HepG2 (cell line): Measurements from ENCODE around the gene C11orf24. TPM values are rescaled to one million over a fixed set of nuclear protein-coding genes. Genes with fewer than 3 reads are reported as not detected.

ENCODE experiments used
- ARNTL ChIP-seq: sonication (generic); formaldehyde crosslinking; IDR thresholded peaks from 2 replicates; pipeline ENCODE4 v1.4.0; 2020; ENCODE audit warnings: mild to moderate bottlenecking, missing genetic modification reagents
- CEBPB ChIP-seq: IDR thresholded peaks from 2 replicates; pipeline ENCODE4 v1.6.1; 2011; ENCODE audit warnings: low read depth, low read length, improper control_type of control experiment, borderline replicate concordance
- CENPX ChIP-seq: sonication (generic); formaldehyde crosslinking; IDR thresholded peaks from 2 replicates; pipeline ENCODE4 v1.9.0; 2021; ENCODE audit warnings: mild to moderate bottlenecking, missing genetic modification reagents, moderate library complexity
- ELF3 ChIP-seq: IDR thresholded peaks from 2 replicates; pipeline ENCODE4 v1.6.1; 2016; ENCODE audit warnings: missing genetic modification reagents, missing compliant biosample characterization
- GTF2F1 ChIP-seq: fragments of 150-350 bp; IDR thresholded peaks from 2 replicates; pipeline ENCODE4 v1.6.1; 2014; ENCODE audit warnings: low read length
- HDAC1 ChIP-seq: sonication (generic); formaldehyde crosslinking; IDR thresholded peaks from 2 replicates; pipeline ENCODE4 v1.5.1; 2020; ENCODE audit warnings: mild to moderate bottlenecking, missing genetic modification reagents
- HDAC6 ChIP-seq: fragments of 200-600 bp; sonication (generic); IDR thresholded peaks from 2 replicates; pipeline ENCODE4 v1.7.0; 2017; ENCODE audit warnings: mild to moderate bottlenecking, antibody characterized with exemption, low read length, low read depth
- HOXD1 ChIP-seq: sonication (generic); formaldehyde crosslinking; IDR thresholded peaks from 2 replicates; pipeline ENCODE4 v1.5.0; 2020; ENCODE audit warnings: missing genetic modification reagents
- JDP2 ChIP-seq: sonication (generic); formaldehyde crosslinking; IDR thresholded peaks from 2 replicates; pipeline ENCODE4 v1.8.1; 2022; ENCODE audit warnings: missing genetic modification reagents, borderline replicate concordance
- LCORL ChIP-seq, 2 experiments: fragments of 450-650 bp in 1 of 2; sonication (generic) in 1 of 2; formaldehyde crosslinking in 1 of 2; IDR thresholded peaks; 2 replicates each; pipeline versions ENCODE4 v1.5.0 to v1.6.1; 2017 to 2020; ENCODE audit warnings: antibody characterized with exemption in 1 of 2, missing genetic modification reagents in 1 of 2
- MED1 ChIP-seq: sonication (generic); formaldehyde crosslinking; IDR thresholded peaks from 2 replicates; pipeline ENCODE4 v1.4.0; 2020; ENCODE audit warnings: missing genetic modification reagents
- RCOR2 ChIP-seq: IDR thresholded peaks from 2 replicates; pipeline ENCODE4 v1.6.1; 2016; ENCODE audit warnings: missing biosample characterization, missing genetic modification reagents
- RFX5 ChIP-seq: IDR thresholded peaks from 2 replicates; pipeline ENCODE4 v1.6.1; 2011; ENCODE audit warnings: low read depth, low read length, improper control_type of control experiment
- RNF2 ChIP-seq: fragments of 450-650 bp; conservative IDR thresholded peaks from 2 replicates; pipeline ENCODE4 v1.6.1; 2016; ENCODE audit warnings: low read depth
- SMARCE1 ChIP-seq: fragments of 450-650 bp; IDR thresholded peaks from 2 replicates; pipeline ENCODE4 v1.6.1; 2017; ENCODE audit warnings: borderline replicate concordance
- SMC3 ChIP-seq: IDR thresholded peaks from 2 replicates; pipeline ENCODE4 v1.6.1; 2011; ENCODE audit warnings: low read length, improper control_type of control experiment
- YEATS4 ChIP-seq: sonication (generic); formaldehyde crosslinking; IDR thresholded peaks from 2 replicates; pipeline ENCODE4 v1.4.0; 2020; ENCODE audit warnings: missing genetic modification reagents, borderline replicate concordance
- ZFX ChIP-seq: sonication (generic); formaldehyde crosslinking; IDR thresholded peaks from 2 replicates; pipeline ENCODE4 v1.4.0; 2020; ENCODE audit warnings: mild to moderate bottlenecking, low read depth, missing genetic modification reagents, moderate library complexity
- ZNF841 ChIP-seq: sonication (generic); formaldehyde crosslinking; IDR thresholded peaks from 2 replicates; pipeline ENCODE4 v1.8.1; 2023; ENCODE audit warnings: missing genetic modification reagents, borderline replicate concordance
- ZNF883 ChIP-seq: sonication (generic); formaldehyde crosslinking; IDR thresholded peaks from 2 replicates; pipeline ENCODE4 v1.5.1; 2020; ENCODE audit warnings: mild to moderate bottlenecking, missing genetic modification reagents; ENCODE audit errors: not compliant biosample characterization
- polyA plus RNA-seq, 8 experiments: library from polyadenylated mRNA; depleted of rRNA in 3 of 8; stranded (reverse) in 7 of 8; unstranded in 1 of 8; fragments of >200 nt; fragmentation: Illumina TruSeq in 4 of 8; extraction: Trizol in 4 of 8; gene quantifications; 2 replicates each; pipeline versions ENCODE4 v1.2.1 to v1.2.3, GENCODE V29; 2011 to 2016; ENCODE audit warnings: low read depth in 4 of 8, missing spikeins in 1 of 8, mixed read lengths in 1 of 8; ENCODE audit not compliant: insufficient read depth in 1 of 8
- total RNA-seq, 5 experiments: library from RNA; depleted of rRNA; stranded (reverse); fragments of >200 nt; fragmentation: Illumina TruSeq; extraction: Trizol; gene quantifications; 2 replicates each; pipeline ENCODE4 v1.2.3, GENCODE V29; 2016; ENCODE audit warnings: low read depth in 1 of 5
- TF ChIP-seq, protein P1 (sequence below): sonication (generic); formaldehyde crosslinking; IDR thresholded peaks from 2 replicates; pipeline ENCODE4 v1.9.0; 2021; ENCODE audit warnings: missing genetic modification reagents, borderline replicate concordance
- TF ChIP-seq, protein P2 (sequence below): sonication (generic); formaldehyde crosslinking; IDR thresholded peaks from 2 replicates; pipeline ENCODE4 v1.4.0; 2020; ENCODE audit warnings: missing genetic modification reagents
- TF ChIP-seq, protein P3 (sequence below): sonication (generic); formaldehyde crosslinking; conservative IDR thresholded peaks from 2 replicates; pipeline ENCODE4 v1.4.0; 2020; ENCODE audit warnings: mild to moderate bottlenecking, missing genetic modification reagents, moderate library complexity

C11orf24 gene
- total and polyA plus RNA-seq, 2 of the 13 experiments (the other 11 are each of a cell fraction or from before 2014, with no cell fraction given): 52.9 to 55.5 TPM

DNA sequence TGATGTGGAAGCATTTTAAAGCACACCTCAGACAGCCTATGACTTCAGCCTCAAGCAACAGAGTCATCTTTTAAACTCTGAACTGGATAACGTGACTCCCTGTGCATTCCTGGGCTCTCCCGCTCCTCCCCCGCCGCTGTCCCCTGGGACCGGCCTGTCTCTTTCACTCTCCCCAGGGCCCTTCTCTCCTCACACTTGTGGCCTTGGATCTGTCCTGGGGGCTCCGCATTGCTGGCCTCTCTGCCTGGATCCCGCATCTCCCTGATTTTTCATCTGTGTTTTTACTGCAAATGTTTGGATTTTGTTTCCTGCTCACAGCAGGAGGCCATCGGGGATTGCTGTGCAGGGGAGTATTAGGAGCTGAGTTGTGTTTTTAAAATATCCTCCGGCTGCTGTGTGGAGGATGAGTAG lies 15.4 kb downstream of the C11orf24 start (continued):
- TF ChIP-seq SMC3: no peak
- 0 out of 2 replicates have a peak, but pooled peaks have one; percentile 15 for TF ChIP-seq ELF3
- no peak for TF ChIP-seq RCOR2 (CRISPR knock-in tag)
- peak; percentile 55; the same call in 1 of the 2 replicates for TF ChIP-seq MED1 (CRISPR knock-in tag)
- peak; percentile 66 for TF ChIP-seq ZFX (CRISPR knock-in tag)
- TF ChIP-seq, protein P1, sequence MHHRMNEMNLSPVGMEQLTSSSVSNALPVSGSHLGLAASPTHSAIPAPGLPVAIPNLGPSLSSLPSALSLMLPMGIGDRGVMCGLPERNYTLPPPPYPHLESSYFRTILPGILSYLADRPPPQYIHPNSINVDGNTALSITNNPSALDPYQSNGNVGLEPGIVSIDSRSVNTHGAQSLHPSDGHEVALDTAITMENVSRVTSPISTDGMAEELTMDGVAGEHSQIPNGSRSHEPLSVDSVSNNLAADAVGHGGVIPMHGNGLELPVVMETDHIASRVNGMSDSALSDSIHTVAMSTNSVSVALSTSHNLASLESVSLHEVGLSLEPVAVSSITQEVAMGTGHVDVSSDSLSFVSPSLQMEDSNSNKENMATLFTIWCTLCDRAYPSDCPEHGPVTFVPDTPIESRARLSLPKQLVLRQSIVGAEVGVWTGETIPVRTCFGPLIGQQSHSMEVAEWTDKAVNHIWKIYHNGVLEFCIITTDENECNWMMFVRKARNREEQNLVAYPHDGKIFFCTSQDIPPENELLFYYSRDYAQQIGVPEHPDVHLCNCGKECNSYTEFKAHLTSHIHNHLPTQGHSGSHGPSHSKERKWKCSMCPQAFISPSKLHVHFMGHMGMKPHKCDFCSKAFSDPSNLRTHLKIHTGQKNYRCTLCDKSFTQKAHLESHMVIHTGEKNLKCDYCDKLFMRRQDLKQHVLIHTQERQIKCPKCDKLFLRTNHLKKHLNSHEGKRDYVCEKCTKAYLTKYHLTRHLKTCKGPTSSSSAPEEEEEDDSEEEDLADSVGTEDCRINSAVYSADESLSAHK (CRISPR knock-in tag): no peak
- TF ChIP-seq, protein P2, sequence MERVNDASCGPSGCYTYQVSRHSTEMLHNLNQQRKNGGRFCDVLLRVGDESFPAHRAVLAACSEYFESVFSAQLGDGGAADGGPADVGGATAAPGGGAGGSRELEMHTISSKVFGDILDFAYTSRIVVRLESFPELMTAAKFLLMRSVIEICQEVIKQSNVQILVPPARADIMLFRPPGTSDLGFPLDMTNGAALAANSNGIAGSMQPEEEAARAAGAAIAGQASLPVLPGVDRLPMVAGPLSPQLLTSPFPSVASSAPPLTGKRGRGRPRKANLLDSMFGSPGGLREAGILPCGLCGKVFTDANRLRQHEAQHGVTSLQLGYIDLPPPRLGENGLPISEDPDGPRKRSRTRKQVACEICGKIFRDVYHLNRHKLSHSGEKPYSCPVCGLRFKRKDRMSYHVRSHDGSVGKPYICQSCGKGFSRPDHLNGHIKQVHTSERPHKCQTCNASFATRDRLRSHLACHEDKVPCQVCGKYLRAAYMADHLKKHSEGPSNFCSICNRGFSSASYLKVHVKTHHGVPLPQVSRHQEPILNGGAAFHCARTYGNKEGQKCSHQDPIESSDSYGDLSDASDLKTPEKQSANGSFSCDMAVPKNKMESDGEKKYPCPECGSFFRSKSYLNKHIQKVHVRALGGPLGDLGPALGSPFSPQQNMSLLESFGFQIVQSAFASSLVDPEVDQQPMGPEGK (CRISPR knock-in tag): peak; percentile 55
- no peak for TF ChIP-seq ARNTL (CRISPR knock-in tag)
- peak; percentile 43; the same call in 1 of the 2 replicates for TF ChIP-seq HDAC1 (CRISPR knock-in tag)
- TF ChIP-seq LCORL (IDR thresholded peaks at IDR 0.05): no peak
- peak; percentile 79 for TF ChIP-seq LCORL (CRISPR knock-in tag; IDR thresholded peaks at IDR 0.05)
- TF ChIP-seq HOXD1 (CRISPR knock-in tag): no peak
- no peak for TF ChIP-seq GTF2F1
- TF ChIP-seq CEBPB: no peak
- TF ChIP-seq JDP2: no peak
- TF ChIP-seq HDAC6: no peak
- no peak for TF ChIP-seq ZNF841
- no peak for TF ChIP-seq ZNF883 (CRISPR knock-in tag)
- TF ChIP-seq YEATS4 (CRISPR knock-in tag): no peak
- TF ChIP-seq RFX5: no peak
- TF ChIP-seq, protein P3, sequence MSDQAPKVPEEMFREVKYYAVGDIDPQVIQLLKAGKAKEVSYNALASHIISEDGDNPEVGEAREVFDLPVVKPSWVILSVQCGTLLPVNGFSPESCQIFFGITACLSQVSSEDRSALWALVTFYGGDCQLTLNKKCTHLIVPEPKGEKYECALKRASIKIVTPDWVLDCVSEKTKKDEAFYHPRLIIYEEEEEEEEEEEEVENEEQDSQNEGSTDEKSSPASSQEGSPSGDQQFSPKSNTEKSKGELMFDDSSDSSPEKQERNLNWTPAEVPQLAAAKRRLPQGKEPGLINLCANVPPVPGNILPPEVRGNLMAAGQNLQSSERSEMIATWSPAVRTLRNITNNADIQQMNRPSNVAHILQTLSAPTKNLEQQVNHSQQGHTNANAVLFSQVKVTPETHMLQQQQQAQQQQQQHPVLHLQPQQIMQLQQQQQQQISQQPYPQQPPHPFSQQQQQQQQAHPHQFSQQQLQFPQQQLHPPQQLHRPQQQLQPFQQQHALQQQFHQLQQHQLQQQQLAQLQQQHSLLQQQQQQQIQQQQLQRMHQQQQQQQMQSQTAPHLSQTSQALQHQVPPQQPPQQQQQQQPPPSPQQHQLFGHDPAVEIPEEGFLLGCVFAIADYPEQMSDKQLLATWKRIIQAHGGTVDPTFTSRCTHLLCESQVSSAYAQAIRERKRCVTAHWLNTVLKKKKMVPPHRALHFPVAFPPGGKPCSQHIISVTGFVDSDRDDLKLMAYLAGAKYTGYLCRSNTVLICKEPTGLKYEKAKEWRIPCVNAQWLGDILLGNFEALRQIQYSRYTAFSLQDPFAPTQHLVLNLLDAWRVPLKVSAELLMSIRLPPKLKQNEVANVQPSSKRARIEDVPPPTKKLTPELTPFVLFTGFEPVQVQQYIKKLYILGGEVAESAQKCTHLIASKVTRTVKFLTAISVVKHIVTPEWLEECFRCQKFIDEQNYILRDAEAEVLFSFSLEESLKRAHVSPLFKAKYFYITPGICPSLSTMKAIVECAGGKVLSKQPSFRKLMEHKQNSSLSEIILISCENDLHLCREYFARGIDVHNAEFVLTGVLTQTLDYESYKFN (CRISPR knock-in tag): peak; percentile 64; the same call in 1 of the 2 replicates
- TF ChIP-seq SMARCE1: no peak
- no peak for TF ChIP-seq CENPX
- 0 out of 2 replicates have a peak, but pooled peaks have one; percentile 30 for TF ChIP-seq RNF2
